HG02973 (cell line): ENCODE results near the gene SPOCK3.

Experiments
- ATAC-seq: cut with Tn5 transposase; IDR thresholded peaks from one replicate; pipeline ENCODE4 v1.9.1; 2021; ENCODE audit warnings: moderate library complexity; ENCODE audit not compliant: unreplicated experiment

The SPOCK3 gene

DNA sequence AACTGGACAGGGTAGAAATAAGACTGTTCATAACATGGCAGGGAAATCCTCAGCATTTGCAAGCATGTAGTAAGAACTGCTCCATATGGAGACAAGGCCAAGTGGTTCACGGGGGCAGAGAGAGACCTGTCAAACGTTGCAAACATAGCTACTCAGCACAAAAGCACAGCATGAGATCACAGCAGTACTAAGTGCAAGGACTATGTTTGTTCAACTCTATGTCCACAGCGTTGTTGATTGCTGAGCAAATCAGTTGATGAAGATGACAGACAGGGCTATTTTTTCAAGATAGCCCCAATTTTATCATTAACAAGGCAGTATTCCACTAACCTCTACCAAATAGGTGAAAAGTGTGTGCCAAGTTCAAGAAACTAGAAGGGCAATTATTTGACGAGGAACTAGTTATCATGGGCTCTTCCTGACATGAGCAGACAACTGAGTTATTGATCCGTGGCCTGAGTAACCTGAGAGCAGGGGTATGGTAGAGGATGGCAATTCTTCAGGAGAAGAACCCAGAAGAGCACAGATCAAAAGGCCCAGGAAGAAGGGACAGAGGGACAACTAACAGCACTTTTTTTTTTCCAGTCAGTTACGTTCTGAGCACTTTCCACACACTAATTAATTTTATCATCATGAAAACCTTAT lies 57.4 kb downstream of the SPOCK3 start:
- ATAC-seq = no peak

DNA sequence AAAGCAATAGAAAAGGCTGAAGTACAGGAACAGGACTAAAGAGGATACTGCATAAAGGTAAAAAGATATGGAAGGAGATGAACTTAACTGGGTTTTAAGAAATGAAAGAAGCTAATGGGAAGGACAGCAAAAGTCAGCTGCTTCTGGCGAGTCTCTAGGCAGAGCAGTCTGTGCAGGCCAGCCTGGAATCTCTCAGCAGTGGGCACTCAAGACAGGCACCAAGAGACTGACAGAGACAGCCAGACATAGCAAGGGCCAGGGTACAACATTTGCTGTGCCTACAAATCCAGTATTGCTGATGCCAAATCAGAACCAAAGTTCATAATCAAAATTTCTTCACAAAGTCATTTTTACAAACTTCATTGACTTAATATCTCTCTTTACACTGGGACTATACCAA lies 62.4 kb downstream of the SPOCK3 start:
- no peak for ATAC-seq

DNA sequence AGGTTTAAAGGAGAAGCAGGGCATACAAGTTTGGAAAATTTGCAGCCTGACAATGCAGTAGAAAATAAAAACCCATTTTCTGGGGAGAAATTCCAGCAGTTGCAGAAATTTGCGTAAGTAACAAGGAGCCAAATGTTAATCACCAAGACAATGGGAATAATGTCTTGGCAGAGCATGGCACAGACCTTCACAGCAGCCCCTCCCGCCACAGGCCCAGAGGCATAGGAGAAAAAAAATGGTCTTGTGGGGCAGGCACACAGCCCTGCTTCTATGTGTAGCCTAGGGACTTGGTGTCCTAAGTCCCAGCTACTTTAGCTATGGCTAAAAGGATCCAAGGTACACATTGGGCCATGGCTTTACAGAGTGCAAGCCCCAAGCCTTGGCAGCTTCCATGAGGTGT lies 65.7 kb downstream of the SPOCK3 start:
- ATAC-seq = no peak

DNA sequence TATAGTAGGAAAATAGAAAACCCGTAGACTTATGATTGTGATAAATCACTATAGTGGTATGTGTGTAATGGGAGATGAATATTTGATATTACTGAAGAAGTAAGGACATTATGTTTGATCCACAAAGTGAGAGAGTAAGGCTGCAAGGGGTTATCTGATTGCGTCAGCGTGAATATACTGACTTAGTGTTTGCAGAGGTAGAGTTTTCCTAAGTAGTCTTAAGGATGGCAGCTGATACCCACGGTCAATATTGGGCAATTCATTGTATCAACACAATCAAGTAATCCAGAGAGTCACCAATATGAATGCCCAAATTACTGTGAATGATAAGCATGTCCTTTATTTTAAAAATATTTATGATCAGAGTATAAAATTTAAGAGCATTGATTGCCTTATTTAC lies 83.7 kb downstream of the SPOCK3 start:
- ATAC-seq = no peak

DNA sequence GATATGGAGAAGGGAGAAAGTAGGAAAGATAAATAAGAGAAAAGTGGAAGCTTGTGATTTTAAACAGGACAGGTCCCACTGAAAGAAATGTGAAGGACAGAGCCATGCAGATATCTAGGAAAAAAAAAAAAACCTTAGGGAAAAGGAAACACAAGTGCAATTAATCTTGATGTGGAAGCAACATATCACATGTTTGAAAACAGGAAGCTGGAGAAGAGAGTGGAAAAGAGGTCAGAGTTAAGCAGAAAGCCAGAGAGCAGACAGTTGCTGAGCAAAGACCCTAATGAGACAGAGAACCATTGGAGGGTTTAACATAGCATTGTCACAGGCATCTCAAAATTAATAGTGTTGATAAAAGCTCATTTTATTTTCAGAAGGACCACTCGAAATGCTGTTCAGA lies 89.7 kb downstream of the SPOCK3 start:
- ATAC-seq = no peak

DNA sequence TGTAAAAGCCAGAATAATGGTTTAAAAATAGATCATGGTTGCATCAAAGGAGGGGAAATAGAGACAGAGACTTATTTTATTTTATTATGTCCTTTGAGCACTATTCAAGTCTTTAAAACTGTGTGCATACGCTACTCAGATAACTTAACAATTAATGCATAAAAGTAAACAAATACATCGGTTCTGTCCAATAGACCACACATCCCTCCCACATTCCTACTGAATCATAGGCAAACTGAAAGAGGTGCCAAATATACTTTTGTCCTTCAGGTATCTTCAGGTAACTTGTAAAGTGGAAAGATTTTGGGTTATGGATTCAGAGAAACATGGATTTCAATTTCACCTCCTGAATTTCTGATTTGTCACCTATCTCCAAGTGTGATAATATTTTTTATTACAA lies 91.3 kb downstream of the SPOCK3 start:
- ATAC-seq = no peak

DNA sequence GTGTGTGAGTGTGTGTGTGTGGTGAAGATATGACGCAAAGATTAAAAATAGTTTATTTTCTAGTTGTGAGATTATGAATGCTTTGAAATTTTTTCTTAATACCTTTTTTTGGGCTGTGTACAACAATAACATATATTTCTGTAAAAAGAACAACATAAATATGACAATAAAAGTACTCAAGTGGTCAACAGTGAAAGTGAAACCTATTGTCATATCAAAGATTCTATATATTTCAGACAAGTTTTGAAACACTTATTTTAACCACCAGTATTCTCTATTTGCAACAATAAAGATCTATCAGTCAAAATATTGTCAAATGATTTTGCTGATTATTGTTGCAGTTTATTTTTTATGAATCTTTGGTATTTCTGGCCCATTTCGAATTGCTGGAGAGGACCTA lies 98.0 kb downstream of the SPOCK3 start:
- ATAC-seq = no peak

DNA sequence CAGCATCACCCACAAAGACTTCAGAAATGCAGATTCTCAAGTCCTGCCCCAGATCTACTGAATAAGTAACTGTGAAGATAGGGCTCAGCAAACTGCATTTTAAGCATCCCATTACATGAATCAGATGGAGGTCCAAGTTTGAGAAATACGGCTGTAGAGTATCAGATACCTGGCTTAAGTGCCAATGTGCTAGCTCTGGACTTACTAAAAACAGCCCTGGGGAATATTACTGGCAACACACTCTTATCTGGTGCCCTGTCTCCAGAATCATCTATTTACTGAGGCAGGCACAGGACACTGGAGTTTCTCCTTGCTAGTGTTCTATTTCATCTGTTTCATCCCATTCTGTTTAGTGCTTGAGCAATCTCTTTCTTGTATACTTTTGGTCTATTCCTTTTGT lies 105.1 kb downstream of the SPOCK3 start:
- no peak for ATAC-seq

DNA sequence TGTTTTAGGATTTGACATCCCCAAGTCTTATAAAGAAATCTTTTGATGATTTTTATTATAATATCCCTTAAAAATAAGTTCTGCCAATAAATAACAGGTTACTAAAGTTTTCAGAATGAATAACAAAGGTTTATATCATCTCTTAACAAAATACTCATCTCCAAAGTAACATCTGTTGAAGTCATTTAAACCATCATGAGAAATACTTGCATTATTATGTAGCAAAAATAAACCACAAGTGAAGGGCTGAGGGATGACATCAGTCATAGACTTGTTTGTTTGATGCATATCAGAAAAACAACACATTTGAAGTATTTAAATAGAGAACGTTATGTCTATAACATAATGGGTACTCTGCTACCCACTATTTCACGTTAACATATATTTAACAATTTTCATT lies 114.9 kb downstream of the SPOCK3 start:
- no peak for ATAC-seq

DNA sequence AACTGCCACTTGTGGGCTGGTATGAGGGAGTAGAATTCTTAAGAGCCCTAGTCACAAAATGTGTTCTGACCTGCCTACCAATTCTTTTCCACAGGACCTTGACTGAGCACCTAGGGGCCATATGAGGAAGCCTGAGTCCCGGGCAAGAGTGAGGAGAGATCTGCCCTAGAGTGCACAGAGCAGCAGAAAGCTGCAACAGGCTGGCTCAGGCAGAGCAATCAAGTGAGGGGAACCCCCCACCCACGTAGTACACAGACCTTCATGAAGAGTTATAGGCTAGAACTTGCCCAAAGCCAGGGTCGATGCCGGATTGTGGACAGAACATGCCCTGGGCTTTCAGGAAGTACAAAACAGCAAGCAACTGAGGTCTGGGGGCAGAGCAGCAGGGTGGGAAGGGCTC lies 117.0 kb downstream of the SPOCK3 start:
- no peak for ATAC-seq

DNA sequence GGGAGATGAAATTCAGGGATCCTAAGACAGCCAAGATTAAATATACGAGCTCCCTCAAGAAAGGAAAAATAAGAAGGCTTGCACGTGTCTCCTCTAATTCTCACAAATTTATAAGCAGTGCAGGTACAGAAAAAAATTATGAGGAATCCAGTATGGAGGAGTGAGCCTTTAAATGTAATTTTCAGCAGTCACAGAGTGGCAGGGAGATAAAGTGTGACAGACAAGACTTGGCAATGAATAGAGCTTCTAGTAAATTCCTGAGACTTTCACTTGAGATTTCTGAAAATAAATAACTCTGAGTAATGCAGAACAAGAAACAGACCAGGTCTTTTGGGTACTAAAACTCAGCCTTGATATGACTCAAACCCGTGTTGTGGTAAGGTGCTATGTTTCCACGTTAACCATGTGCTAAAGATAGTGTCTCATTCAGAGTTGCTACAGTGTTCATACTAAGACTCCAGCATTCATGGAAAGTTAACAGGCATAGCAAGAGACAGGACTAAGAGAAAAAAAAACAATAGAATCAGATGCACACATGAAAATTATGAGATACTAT lies 119.8 kb downstream of the SPOCK3 start:
- peak; percentile 46 for ATAC-seq

DNA sequence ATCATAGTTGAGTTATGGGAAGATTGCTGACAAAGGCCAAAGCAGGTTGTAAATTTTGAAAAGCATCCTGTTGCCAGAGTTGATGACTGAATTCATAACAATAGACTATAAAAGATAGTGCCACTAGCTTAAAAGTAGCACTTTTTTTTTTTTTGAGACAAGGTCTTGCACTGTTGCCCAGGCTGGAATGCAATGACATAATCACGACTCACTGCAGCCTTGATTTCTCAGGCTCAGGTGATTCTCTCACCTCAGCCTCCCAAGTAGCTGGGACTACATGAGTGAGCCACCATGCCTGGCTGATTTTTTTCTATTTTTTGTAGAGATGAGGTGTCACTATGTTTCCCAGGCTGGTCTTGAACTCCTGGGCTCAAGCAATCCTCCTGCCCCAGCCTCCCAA lies 122.7 kb downstream of the SPOCK3 start:
- ATAC-seq = no peak

DNA sequence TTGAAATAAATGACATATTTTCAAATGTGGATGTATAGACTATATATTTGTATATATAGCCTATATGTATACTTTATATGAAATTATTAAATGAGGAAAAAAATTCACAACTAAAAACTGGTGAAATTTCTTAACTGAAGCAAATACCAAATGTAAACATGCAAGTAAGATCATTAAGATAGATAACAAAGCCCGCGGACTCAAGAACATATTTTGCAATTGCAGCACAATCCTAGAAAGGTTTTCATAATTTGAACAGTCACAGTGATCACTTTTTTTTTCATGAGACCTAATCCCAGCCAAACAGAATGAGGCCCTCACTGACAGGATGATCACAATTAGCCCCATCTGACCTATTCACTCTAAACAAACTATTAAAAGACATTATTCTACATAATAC lies 123.2 kb downstream of the SPOCK3 start:
- ATAC-seq = no peak

DNA sequence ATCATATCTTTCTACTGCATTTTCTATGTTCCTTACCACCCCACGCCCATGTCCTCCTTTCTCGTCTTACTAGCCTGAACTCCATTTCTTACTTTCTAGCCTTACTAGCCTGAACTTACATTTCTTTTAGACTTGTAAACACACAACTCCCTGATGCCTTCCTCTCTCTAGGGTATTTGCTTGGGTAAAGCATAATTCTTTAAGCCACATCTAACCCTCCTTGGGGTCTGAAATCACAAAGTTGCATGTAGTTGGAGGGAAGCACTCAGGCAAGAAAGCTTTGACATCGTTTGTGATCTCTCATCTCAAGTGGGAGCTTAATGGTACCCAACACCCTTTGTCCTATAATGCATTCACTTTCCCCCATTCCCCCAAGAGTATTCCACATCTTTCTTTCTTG lies 124.4 kb downstream of the SPOCK3 start:
- ATAC-seq = no peak

DNA sequence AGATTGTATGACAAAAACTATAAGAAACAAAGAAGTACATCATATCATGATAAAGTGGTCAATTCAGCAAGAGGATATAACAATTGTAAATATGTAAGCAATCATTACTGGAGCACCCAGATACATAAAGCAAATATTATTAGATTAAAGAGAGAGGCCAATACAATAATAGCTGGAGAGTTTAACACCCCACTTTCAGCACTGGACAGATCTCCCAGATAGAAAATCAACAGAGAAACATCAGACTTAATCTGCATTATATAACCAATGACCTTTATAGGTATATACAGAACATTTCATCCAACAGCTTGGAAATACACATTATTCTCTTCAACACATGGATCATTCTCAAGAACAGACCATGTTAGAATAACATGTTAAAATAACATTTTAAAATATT lies 128.4 kb downstream of the SPOCK3 start:
- ATAC-seq = no peak

DNA sequence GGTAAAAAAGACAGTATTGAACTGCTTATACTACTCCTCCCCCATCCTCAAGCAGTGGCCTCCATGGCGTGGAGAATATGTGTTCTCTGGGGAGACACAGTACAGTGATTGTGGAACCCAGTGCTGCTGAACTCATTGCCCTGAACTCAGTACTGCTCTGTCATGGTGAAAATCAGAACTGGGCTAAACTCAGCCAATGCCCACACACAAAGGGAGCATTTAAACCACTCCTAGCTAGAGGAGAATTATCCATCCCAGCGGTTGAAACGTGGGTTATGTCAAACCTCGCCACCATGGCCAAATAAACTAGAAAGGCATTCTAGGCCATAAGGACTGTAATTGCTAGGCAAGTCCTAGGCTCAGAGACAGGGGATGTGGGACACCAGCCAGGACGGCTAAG lies 131.8 kb downstream of the SPOCK3 start:
- no peak for ATAC-seq

DNA sequence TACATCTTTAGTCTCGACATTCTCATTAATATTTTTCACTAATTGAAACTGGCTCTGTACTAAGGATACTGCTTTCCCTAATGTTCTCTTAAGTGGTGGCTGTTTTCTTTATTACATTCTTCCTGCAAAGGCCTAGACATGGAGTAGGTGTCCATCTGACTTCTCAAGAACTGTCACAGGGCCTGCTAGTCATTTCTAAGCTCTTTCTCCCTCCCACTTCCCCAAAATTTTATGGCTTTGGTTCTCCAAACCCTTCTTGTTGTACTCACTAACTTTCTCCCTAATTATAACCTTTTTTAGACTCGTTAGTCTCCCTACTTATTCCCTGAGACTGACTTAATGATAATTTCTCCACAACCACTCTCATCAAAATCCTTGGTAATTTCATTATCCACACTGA lies 133.3 kb downstream of the SPOCK3 start:
- ATAC-seq = no peak

DNA sequence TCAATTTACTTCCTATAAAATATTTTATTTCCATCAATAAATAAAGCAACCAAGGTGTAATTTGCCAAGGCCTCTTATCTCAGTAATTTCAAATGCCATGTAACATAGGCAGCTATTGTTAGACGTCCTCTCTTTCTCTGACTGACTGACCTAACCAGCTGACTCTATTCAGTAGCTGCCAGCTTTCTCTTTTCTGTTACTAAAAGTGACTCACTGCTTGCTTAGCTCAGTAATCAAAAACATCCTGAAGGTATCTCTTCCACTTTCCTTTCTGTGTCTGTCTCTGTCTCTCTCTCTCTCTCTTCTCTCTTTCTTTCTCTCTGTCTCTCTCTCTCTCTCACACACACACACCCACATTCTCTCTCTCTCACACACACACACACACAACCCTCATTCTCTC lies 134.2 kb downstream of the SPOCK3 start:
- peak; percentile 82 for ATAC-seq

DNA sequence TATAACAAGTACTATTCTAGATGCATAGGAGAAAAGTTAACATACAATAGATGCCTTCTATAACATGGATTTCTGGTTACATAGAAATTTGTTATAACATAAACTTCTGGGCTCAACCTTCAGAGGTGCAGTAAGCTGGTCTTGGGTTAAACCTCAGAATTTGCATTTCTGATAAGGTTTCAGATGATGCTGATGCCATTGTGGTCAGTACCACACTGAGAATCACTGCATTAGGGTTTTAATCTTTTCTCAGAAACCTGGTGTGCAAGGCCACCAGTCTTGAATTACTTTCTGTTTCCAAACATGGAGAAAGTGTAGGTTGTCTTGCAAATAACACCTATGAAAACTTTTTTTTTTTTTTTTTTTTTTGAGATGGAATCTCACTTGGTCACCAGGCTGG lies 146.2 kb downstream of the SPOCK3 start:
- peak; percentile 72 for ATAC-seq

DNA sequence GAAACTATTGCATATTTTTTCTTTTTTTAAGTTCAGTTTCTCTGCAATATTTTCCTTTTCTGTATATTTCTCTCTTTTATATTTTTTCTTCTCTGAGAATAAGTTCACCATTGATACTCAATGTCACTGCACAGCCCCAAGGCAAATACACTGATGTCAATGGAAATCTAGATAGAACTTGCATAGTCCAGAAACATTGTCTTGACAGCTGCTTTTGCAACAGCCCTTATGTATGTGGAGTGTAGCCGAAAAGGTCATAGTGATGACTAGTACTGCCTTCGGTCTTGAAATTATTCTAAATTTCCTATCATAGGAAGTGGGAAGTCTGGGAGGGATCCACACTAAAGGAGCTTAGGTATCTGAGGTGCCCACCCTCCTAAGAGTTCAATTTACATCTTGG lies 150.0 kb downstream of the SPOCK3 start:
- no peak for ATAC-seq

DNA sequence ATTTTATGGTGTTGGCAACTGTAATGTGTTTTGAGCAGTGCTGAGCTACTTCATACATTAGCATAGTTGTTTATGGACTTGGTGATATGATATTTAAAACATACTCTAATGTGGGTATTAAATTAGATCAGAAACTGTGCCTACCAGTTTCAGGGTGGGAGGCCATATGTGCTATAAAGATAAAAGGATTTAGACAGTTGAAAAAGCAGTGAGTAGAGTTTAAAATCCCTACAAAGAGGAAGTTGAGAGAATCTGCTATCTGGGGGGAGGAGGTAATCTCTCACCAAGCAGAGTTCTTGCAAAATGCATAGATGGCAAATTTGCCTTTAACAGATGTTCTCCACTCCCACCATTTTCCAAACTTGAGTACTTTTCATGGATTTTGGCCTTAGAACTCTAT lies 154.5 kb downstream of the SPOCK3 start:
- ATAC-seq = no peak

DNA sequence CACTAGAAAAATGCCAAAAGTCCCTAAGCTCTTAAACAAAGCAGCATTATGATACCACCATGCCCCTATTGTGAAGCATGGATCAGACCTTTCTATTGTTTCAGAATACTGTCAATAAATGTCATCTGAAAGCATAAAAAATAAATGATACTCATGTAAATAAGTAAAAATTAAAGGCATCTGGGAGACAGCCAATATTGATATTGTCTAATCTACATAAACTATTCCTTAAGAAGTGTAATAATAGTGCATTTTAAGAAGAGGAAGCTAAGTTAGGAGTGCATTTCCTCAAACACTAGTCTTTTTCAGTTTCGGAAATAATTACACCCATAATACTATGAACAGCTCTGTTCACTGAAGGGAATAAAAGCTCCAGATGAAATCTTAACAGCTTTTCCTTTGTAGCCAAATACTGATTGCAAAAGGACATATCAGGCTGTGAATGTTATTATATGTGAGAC lies 181.6 kb downstream of the SPOCK3 start:
- no peak for ATAC-seq

DNA sequence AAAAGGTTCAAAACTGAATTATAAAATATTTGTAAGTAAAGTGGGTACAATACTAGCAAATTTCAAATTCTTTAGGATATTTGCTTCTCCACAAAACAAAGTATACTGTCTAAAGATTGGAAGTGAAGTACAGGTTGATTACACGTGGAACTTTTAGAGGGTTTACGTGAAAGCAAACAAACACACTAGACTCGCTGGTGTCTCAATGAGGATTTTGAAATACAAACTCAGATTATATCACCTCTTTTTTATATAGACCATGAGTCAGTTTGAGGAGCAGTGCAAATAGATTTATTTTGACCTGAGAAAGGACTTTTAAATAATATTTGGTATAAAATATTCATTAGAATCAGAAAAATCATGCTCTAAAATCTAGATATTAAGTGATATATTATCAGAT lies 185.0 kb downstream of the SPOCK3 start:
- ATAC-seq = no peak
